HG02759 (cell line): ENCODE data around the gene SAMD9.
"Not testable (repeated sequence)": the region's sequence is repeated elsewhere in the genome, so short reads cannot be mapped to it uniquely, and the experiment has no call there.

Experiments
- ATAC-seq: cut with Tn5 transposase; IDR thresholded peaks from one replicate; pipeline ENCODE4 v1.9.1; 2021; ENCODE audit warnings: mild to moderate bottlenecking, moderate library complexity; ENCODE audit not compliant: unreplicated experiment

SAMD9 gene

DNA sequence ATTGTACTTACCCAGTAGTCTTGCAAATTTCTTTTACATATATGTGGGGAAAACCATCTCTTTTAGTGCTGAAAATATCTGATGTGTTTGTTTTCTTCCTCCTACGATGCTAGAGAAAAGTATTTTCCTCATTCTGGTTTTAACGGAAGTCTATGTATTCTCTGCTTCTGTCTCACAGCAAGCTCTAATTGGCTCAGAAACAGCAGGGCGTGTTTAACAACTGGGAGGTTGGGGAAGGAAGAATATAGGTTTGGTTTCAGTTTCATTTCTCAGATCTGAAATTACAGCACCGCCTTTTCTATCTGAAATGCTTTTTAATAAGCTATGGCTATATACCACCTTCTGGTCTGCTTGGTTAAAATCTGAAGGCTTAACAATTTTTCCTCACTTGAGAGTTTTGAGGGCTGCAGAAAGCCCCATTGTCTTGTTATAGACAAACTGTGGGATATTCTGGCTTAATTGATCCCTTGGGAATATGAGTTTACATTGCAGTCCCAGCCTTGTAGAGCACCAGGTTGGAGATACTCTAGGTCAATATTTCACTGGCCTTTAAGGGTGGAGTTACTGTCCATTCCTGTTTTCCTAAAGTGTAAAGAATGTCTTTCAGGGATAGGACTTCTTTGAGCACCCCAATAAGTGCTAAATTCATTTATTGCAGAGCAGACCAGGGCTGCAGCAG is at the start of gene SAMD9:
Gene SAMD9, minus strand, starts transcription at position 128 of the 679 bp plus-strand sequence. CDS start 11,882 bp downstream, outside the sequence.
- peak; percentile 99 for ATAC-seq

DNA sequence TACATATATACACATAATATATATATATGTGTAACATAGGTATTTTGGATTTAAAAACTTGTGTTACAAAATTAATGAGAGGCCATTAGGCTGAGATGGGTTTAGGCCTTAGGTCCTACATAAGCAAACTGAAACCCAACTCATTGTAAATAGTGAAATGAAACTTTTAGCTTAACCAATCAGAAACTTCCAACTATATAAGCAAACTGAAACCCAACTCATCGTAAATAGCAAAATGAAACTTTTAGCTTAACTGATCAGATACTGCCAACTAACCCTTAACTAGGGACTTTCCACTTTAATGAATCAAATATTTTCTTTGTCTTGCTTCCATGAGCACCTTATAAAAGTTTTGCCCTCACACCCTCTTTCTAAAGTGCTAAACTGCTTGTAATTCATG is 47.7 kb upstream of the SAMD9 start:
- peak; percentile 97 for ATAC-seq

DNA sequence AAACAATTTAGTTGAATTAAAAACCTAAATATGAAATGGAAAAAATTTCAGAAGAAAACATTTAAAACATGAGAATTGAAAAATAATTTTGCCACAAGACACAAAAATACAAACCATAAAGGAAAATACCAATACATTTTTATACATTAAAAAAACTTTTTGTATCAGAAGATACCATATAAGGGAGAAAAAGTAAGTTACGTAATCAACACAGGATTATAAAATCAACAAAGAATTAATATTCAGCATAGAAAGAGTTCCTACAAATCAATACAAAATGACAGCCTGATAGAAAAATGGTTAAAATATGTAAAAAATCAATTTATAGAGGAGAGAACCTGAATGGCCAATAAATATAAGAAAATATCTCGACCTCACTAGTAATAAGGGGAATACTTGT is 47.0 kb upstream of the SAMD9 start:
- no peak for ATAC-seq

DNA sequence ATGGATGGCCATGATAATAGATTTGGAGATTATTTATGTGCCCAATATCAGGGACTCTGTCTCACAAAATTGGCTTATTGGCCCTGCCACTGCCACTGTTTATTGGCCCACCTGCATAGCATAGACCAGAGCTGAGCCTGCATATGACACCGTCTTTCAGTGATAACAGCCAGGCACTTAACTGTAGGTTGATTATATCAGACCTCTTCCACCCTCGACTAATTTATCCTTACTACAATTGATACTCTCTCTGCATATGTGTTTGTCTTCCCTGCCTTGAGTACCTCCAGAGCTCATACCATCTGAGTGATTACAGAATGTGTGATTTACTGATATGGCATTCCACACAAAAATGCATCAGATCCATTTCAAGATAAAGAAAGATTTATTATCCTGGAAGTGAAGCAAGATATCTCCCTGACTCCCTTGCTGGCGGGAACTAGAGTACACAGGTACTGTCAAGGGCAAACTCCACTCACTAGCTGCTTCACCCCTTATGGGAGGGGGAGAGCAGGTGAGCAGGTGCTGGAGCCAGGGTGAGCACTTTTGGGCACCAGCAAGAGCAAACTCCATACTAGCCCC is 43.5 kb upstream of the SAMD9 start:
- no peak for ATAC-seq

DNA sequence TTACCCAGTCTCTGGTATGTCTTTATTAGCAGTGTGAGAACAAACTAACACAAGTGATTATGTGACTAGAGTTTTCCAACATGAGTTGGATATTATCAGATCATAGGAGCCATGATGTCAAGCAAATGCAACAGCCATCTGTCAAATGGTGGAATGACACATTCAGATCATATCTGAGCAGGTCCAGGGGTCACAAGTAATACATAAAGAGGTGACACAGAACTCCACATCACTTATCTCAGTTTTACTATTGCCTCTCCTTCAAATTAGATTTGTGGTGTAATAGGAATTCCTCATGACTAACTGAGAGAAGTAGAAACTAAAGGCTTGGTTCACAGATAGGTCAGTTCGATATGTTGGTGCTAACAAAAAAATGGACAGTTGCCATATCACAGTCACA is 42.6 kb upstream of the SAMD9 start:
- ATAC-seq = no peak

DNA sequence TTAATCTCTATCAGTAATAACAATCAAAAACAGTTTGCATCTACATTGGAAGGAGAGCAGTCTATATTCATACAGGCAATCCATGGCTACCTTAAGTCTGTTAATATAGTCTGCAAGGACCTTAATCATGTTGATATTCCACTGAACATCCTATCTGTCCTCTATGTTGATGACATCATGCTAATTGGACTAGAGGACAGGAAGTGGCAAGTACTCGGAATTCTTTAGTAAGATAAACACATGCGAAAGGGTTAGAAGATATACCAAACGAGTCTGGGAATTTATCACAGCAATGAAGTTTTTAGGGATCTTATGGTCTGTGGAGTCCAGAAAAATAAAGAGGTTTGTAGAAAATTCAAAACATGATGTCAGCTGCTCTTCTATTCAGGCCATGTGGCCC is 41.7 kb upstream of the SAMD9 start:
- ATAC-seq = no peak

DNA sequence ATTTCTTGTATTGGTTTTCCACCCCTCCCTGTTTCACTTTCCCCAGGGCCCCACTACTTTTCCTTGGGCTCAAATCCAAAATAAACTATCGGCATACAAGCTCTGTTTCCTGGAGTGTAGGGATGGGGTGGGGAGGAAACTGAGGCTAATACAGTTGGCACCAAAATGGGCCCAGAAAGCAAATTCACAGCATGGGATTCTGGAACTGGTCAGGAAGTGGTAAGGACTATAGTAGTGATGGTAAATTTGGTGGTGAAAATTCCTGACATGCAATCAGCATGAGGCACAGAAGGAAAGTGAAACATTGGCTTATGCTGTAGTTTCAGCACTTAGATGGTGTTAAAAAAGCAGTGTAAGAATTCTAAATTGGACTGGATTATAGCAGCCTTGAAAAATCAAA is 39.1 kb upstream of the SAMD9 start:
- no peak for ATAC-seq

DNA sequence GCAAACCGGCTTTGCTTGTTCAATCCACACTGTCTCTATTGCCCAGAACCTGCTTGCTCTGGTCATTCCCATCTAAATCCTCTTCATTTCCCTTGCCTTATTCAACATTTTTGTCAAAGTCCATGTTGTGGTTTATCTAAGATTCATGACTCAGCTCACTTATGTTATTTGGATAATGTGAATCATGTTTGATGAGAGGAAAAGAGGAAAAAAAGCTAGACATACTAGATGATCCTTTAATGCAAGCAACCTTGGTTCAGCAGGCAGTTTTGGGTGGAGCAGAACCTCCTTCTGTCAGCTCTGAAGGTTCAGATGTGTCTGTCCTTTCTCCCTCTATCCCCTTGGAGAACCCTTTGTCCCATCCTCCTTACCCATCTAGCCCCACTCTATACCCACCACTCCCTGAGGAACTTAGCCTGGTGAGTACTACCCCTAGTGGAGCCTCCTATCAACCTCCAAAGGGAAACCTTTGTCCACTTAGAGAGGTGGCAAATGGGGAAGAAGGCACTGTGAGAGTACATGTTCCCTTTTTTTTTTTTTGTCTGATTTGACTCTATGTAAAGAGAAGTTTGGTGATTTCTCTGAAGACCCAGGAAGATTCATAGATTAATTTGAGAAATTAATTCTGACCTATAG is 32.5 kb upstream of the SAMD9 start:
- no peak for ATAC-seq

DNA sequence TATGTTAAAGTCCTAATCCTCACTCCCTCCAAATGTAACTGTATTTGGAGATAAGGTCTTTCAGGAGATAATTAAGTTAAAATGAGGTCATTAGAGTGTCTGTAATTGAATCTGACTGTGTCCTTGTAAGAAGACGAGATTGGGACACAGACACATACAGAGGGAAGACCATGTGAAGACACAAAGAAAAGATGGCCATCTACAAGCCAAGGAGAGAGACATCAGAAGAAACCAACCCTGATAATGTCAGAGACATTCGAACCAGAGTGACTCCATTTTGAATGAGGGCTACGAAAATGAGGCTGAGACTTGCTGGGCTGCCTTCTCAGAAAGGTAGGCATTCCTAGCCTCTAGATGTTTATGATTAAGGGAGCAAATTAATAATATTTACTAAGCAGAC is 30.9 kb upstream of the SAMD9 start:
- ATAC-seq = no peak

DNA sequence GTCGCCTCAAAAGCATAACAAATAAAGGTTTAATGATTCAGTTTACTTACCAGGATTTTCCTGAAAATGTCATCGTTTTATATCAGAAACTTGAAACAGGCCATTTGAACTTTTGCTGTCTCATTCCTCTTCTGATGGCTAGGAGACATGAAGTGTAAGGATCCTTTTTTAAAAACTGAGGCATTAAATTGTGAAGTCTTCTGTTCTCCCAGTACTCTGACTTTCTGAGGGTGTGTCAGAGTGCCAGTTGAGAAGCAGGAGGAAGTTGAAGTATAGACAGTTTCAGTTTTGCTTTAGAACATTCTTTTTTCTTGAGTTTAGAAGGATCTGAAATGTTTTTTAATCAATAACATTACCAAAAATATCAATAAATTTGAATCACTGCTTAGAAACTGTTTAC is 30.4 kb upstream of the SAMD9 start, which contains the start of gene SAMD9L:
Gene SAMD9L, minus strand, starts transcription at position 242 of the 400 bp plus-strand sequence. CDS start 12,414 bp downstream, outside the sequence.
- peak; percentile 58 for ATAC-seq

DNA sequence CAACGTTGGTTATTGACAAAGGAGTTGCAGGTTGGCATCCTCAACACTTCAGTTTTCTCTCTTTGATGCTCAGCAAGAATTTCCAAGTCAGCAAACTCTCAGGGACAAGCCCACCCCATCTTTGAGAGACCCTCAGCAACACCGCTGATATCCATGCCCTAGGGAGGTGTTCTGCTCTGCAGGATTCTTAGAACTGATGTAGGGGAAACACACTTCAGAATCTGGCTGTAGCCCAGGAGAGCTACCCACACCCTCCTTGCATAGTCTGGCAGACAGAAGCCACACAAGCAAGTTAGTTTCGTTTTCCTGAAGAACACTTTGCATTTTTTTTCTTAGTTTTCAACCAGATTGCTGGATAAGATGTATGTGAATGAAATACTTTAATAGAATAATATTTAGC is 29.6 kb upstream of the SAMD9 start:
- ATAC-seq = peak; percentile 85

DNA sequence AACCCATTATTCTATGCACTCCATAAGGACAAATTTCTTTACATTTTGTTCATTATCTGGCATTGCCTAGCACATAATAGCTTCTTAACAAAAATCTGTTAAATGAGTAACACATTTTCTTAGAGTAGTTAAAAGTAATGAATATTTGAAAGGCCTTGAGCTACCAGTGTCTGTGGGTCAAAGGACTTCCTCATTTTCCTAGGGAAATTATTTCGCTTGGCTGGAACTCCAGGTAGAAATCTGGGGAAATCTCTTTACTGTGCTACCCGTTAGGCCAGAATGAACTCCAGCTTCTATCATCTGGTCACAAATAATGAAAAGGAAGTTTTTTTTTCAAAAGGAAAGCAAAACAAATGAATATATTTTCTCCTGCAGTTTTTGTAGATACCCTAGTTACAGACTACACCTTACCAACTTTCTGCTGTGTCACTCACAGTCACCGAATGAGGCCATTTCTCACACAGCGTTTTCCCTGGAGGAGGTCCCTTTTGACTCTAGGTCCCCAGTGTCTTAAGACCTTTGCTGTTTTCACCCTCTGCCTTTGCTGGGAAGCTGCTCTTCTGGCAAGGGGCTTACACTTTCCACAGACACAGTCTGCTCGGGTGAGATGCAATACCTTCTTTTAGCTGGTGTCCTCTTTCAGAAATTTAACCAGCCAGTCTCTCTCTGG is 28.8 kb upstream of the SAMD9 start:
- ATAC-seq = peak; percentile 41

DNA sequence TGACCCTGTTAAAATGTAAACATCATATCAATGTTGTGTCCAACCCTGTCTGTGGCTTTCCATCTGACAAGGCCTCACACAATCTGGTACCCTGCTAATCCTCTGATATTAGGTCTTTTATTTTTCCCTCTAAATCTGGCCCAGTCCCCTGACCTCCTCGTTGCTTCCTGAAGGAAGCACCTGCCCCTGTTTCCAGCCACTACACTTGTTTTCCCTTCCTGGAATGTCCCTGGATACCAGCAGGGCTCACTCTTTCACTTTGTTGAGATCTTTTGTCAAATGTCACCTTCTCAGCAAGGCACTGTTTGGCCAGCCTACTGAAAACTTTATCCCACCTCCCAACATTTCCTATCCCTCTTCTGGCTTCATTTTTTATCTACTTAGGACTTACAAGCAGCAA is 28.3 kb upstream of the SAMD9 start:
- ATAC-seq = no peak

DNA sequence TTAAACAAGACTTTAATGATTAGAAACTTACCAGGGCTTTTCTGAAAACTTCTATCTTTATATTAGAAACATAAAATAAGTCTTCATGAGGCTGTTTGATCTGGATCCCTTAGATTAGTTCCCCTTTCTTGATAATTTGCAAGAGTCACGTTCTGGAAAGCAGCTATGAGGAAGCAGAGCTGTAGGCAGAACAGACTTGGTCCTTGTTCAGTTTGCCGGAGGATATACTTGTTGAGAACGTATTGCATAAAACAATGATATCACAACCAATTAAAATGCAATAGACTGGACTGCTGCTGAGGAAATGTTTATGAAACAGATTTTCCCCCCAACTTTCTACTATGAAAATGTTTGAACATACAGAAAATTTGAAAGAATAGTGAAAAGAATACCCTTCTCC is 27.6 kb upstream of the SAMD9 start:
- no peak for ATAC-seq

DNA sequence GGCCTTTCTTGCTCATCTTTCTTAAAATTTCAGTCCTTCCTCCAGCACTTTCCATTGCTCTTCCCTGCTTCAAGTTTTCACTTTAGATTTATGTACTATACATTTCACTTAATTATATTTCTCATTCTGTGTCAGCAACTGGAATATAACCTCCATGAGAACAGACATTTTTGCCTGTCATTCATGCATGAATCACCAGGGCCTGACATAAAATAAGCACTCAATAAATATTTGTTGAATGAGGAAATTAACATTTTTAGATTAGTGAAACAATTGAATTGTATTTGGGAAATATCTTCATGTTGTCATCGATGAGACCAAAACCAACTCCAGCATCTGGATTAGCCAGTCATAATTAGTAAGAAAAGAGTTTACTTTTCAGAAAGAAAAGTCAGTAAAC is 24.3 kb upstream of the SAMD9 start:
- no peak for ATAC-seq

DNA sequence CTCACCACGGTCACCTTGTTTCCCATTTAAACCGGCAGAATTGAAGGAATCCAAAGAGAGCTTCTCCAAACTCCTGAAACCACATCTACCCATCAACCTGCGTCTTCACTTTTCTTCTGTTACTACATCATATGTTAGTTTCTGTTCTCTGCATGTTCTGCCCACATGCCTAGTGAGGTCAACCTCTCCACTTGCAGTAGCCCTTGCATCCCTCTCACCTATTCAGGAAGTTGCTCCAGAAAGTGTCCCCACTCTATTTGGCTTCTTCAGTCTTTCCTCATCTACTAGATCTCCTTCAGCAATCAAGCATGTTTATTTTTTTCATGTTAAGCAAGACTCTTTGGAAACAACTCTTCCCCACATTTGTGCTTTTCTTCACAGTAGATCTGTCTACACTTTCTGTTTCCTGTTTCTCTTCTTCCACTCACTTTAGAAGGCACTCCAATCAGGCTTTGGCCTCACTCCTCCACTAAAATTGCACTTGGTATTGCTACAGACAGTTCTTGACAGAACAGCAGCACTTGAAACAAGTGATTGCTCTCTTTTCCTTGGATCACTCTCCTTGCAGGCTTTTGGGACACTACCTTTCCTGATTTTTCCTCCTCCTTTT is 22.9 kb upstream of the SAMD9 start:
- ATAC-seq = no peak

DNA sequence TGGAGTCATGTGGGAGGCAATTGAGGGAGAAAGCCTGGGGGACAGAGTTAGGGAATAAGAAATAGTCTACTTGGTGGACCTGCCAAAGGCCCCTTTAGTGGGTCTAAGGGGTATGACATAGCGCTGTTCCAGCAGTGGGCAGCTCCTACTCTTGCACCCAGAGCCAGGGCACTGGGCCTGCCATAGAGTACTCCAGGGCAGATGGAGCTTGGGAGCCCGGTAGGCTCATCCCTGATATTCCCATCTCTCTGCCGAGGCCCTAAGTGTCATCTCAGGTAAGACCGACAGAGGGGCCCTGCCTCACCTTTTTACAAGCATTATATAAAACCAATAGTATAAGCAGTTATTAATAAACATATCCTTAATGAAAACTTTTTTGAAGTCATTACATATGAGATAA is 20.8 kb upstream of the SAMD9 start:
- ATAC-seq = no peak

DNA sequence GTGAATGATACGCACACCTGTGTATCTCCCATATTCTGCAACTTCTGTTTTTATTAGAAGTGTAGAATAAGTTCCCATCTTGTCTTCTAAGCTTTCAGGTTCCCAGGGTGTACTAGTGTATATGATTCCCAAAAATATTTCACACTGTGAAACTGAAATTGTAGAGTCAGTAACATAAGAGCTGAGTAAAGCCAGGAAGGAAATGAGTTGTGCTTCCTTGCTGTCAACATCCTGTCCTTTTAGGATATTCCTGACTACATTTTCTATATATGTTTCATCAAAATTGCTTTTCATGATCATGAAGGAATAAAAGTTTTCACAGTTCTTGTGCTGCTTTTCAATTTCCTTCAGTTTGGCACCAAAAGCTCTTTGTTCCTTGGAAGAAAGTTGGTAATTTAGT is 15.2 kb upstream of the SAMD9 start:
- ATAC-seq = no peak

DNA sequence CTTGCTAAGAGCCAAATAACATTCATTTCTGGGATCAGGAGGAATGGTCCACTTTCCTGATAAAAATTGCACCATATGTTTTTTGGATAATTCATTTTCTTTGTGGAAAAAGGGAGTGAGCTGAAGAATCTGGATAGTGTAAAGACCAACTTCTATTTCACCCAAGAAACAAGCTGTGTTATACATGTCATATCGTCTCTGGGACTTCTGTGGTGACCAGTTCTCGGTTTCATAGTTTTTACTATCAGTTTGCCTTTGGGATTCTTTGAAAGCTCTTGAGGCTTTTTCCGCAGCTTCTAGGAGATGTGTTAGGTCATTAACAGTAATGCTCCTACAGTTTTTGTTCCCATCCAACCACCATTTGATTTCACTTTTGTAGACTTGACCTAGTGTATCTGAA is 14.4 kb upstream of the SAMD9 start:
- no peak for ATAC-seq

DNA sequence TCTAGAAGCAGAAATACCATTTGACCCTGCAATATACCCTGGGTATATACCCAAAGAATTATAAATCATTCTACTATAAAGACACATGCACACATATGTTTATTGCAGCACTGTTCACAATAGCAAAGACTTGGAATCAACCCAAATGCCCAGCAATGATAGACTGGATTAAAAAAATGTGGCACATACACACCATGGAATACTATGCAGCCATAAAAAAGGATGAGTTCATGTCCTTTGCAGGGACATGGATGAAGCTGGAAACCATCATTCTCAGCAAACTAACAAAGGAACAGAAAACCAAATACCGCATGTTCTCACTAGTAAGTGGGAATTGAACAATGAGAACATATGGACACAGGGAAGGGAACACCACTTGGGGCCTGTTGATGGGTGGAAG is 9.2 kb upstream of the SAMD9 start:
- ATAC-seq = not testable (repeated sequence)

DNA sequence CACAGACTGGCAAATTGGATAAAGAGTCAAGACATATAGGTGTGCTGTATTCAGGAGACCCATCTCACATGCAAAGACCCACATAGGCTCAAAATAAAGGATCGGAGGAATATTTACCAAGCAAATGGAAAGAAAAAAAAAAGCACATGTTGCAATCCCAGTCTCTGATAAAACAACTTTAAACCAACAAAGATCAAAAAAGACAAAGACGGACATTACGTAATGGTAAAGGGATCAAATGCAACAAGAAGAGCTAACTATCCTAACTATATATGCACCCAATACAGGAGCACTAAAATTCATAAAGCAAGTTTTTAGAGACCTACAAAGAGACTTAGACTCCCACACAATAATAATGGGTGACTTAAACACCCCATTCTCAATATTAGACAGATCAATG is 5.8 kb upstream of the SAMD9 start:
- not testable (repeated sequence) for ATAC-seq
